ENCODE results near the gene COL23A1. TPM values are rescaled to one million over a fixed set of nuclear protein-coding genes. Genes with fewer than 3 reads are reported as not detected.

Gene COL23A1
- total and polyA plus RNA-seq, 8 donors, result 0.06 to 0.68 (median 0.33) TPM; not detected in 2

DNA sequence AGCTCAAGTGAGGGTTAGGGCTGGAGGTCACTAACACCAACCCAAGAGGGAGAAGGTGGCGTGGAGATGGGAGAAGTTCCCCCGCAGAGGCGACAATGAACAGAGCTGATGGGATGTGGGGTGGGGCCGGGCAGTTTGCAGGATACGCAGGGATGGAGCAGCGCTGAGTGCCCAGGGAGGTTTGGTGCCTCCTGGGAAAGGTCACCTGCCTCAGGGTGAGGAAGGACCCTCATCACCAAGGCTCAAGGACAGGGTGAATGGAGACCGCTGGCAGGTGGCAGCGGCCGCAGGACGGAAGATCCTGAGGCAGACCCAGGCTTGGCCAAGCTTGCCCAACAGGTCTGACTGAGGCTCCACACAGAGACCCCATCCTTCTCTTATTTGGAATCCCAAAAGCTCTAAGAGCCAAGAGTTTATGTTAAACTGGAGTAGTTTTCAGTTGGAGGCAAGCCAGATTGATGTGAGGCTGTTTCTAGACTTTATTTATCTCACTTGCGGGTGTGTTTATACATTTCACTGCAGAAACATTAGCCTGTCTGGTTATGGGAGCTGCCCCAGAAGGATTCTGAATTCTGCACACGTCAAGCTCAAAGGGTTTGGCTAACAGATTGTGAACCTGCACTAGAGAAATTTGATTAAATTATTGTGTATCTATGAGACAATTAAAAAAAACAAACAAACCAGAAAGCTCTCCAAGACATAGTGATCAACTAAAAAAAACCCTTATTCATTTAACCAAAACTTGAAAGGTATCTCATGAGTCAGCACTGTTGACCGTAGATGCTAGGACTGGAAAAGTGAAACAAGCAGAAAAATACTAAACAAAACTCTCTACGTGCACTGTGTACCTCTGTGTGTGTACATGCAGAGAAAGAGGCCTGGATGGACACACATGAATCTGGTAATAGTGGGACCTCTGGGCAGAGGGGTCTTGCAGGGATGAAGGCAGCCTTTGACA is 211.4 kb downstream of the COL23A1 start:
- DNase-seq (peak in 1 of 6 donors; percentile 29), FAIRE-seq (no peak), ATAC-seq (no peak)
- Histone ChIP-seq H3K27me3 (no peaks in the 10 kb centered on the region), H3K36me3 (no peaks in the 10 kb centered on the region), H3K9me3 (no peaks in the 10 kb centered on the region), H3K27ac (no peak overlapping the region), H3K4me1 (no peaks in the 10 kb centered on the region), H3K4me3 (no peak overlapping the region)
- TF ChIP-seq, protein P1, sequence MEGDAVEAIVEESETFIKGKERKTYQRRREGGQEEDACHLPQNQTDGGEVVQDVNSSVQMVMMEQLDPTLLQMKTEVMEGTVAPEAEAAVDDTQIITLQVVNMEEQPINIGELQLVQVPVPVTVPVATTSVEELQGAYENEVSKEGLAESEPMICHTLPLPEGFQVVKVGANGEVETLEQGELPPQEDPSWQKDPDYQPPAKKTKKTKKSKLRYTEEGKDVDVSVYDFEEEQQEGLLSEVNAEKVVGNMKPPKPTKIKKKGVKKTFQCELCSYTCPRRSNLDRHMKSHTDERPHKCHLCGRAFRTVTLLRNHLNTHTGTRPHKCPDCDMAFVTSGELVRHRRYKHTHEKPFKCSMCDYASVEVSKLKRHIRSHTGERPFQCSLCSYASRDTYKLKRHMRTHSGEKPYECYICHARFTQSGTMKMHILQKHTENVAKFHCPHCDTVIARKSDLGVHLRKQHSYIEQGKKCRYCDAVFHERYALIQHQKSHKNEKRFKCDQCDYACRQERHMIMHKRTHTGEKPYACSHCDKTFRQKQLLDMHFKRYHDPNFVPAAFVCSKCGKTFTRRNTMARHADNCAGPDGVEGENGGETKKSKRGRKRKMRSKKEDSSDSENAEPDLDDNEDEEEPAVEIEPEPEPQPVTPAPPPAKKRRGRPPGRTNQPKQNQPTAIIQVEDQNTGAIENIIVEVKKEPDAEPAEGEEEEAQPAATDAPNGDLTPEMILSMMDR (IDR thresholded peaks at IDR 0.05), result no peak
- WGBS, 2 donors, result 76 to 86% methylated on average over 14 of the region's 14 CpGs
- intact Hi-C loops (cut with DNase I), result no loop called here

DNA sequence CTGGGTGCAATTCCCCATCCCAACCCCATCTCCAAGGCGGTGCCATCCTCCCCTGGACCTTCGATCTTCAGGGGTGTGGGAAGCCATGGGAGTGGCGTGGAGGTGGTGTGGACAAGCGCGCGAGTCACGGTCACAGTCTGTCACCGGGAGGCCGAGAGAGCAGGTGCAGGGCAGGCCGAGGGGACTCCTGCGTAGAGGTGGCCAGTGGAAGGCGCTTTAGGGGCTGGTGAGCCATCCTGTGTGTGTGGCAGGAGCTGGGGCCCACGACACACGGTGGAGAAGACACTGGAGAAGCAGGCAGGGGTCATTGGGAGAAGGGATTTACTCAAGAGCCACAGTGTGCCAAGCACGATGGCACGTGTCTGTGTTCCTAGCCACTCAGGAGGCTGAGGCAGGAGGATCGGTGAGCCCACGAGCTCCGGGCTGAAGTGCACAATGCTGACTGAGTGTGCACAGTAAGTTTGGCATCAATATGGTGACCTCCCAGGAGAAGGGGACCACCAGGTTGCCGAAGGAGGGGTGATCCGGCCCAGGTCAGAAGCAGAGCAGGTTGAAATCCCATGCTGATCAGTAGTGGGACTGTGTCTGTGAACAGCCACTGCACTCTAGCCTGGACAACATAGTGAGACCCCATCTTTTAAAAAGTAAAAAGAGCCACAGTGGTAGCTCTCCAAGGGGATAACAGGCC is 212.5 kb downstream of the COL23A1 start:
- H3K9me3 ChIP-seq, result no peaks in the 10 kb centered on the region
- no peaks in the 10 kb centered on the region for H3K4me1 ChIP-seq
- peak in 2 of 6 donors; percentile 27 to 44 for DNase-seq
- H3K4me3 ChIP-seq, result no peak overlapping the region
- no peak for ATAC-seq
- H3K36me3 ChIP-seq, result no peaks in the 10 kb centered on the region
- FAIRE-seq, result no peak
- H3K27ac ChIP-seq, result no peak overlapping the region
- TF ChIP-seq, protein P1 (IDR thresholded peaks at IDR 0.05), result no peak
- H3K27me3 ChIP-seq, result no peaks in the 10 kb centered on the region
- intact Hi-C loops (cut with DNase I), result no loop called here
- WGBS, 2 donors, result 74 to 81% methylated on average over 21 of the region's 21 CpGs

DNA sequence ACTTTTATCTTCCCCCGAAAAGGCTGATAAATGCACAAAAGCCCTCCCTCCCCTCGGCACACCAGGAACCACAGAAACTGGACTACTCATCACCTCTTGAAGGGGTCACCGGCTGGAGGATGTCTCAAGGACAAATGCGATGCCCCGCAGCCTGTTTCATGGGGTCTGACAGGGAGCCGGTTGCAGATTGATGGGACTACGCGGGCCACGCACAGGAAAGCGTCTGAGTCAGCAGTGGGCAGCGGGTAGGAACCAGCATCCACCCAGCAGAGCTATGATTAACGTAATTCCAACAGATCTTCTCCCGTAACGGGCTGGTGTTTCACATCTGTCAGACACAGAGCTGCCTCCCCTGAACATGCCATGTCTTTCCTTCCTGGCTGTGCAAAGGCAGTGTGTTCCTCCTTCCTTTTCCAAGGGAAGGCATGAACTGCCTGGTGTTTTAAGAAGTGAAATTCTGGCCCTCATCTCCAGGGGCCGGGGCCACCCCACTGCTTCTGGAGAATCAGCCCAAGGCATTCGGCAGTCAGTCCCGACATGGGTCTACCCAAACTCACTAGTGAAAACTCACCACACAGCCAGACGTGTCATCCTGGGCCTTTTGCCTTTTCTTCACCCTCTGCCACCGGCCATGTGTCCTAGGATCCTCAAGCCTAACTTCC is 213.1 kb downstream of the COL23A1 start:
- H3K9me3 ChIP-seq, result no peaks in the 10 kb centered on the region
- FAIRE-seq (no peak), DNase-seq (peak in 1 of 6 donors; percentile 10), ATAC-seq (no peak)
- H3K36me3 ChIP-seq, result no peaks in the 10 kb centered on the region
- intact Hi-C loops (cut with DNase I), result no loop called here
- H3K4me1 ChIP-seq, result no peaks in the 10 kb centered on the region
- no peak overlapping the region for H3K27ac ChIP-seq
- no peak overlapping the region for H3K4me3 ChIP-seq
- TF ChIP-seq, protein P1 (IDR thresholded peaks at IDR 0.05), result no peak
- 48 to 63% methylated on average over 19 of the region's 19 CpGs for WGBS, 2 donors
- H3K27me3 ChIP-seq, result no peaks in the 10 kb centered on the region

DNA sequence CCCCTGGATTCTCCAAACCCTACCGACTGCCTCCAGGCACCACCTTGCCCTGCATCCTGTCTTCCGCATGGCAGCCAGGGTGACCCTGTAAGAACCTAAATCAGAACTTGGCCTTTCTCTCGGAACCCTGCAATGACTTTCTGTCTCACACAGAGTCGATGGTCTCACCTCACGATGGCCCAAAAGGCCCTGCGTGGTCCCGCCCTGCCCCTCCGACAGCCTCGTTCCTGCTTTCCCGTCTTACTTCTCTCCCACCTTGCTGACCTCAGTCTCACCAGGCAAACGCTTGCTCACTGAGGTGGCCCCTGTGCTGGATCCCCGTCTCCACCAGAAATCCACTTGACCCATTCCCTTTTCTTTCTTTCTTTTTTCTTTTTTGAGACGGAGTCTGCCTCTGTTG is 214.8 kb downstream of the COL23A1 start:
- no peaks in the 10 kb centered on the region for H3K36me3 ChIP-seq
- DNase-seq, result peak in 2 of 6 donors; percentile 13 to 26
- no peaks in the 10 kb centered on the region for H3K27me3 ChIP-seq
- no peak overlapping the region for H3K27ac ChIP-seq
- intact Hi-C loops (cut with DNase I), result no loop called here
- TF ChIP-seq, protein P1 (IDR thresholded peaks at IDR 0.05), result no peak
- H3K4me3 ChIP-seq, result no peak overlapping the region
- H3K4me1 ChIP-seq, result no peaks in the 10 kb centered on the region
- H3K9me3 ChIP-seq, result no peaks in the 10 kb centered on the region
- no peak for ATAC-seq
- no peak for FAIRE-seq
- 74 to 86% methylated on average over 13 of the region's 13 CpGs for WGBS, 2 donors
